Choroid plexus epithelial cell (primary cell): ENCODE data around the gene IL1A.

Experiments used
- DNase-seq: peaks from one replicate; pipeline ENCODE4 v3.0.0-alpha.2; 2010; ENCODE audit warnings: low read depth
- H3K4me3 ChIP-seq: 2 replicates; pipeline ENCODE4 v1.5.1; 2011; ENCODE audit warnings: low read depth, mild to moderate bottlenecking, control low read depth, low read length, moderate library complexity
- CTCF ChIP-seq: conservative IDR thresholded peaks from 2 replicates; pipeline ENCODE4 v1.5.1; 2011; ENCODE audit warnings: low read depth, mild to moderate bottlenecking, control low read depth, inconsistent platforms, low read length, moderate library complexity

IL1A gene

GRCh38 chr2:112751451-112752197, 32.7 kb downstream of the IL1A start:
- no peak for TF ChIP-seq CTCF
- DNase-seq: no peak
- no peak overlapping the region for H3K4me3 ChIP-seq

- no peak overlapping the region for H3K4me3 ChIP-seq
- no peak for TF ChIP-seq CTCF
- peak; percentile 43 for DNase-seq
These were observed 33.8 kb downstream of the IL1A start for GRCh38 chr2:112750560-112750843.

GRCh38 chr2:112749755-112750559, 34.3 kb downstream of the IL1A start:
- DNase-seq: peak; percentile 88
- H3K4me3 ChIP-seq: no peak overlapping the region
- peak; percentile 100 for TF ChIP-seq CTCF

- DNase-seq: no peak
- H3K4me3 ChIP-seq: no peak overlapping the region
- TF ChIP-seq CTCF: no peak
These were observed 43.8 kb downstream of the IL1A start for GRCh38 chr2:112740527-112740926.

- no peak overlapping the region for H3K4me3 ChIP-seq
- DNase-seq: no peak
- no peak for TF ChIP-seq CTCF
These were observed 46.6 kb downstream of the IL1A start for GRCh38 chr2:112737542-112738232.

- no peak for TF ChIP-seq CTCF
- no peak overlapping the region for H3K4me3 ChIP-seq
- DNase-seq: no peak
These were observed 50.4 kb downstream of the IL1A start for GRCh38 chr2:112733871-112734270.
